VCaP (cell line): ENCODE data around the gene NEK7.

Experiments used
- H3K27ac ChIP-seq: fragments of 450-650 bp; 2 replicates; pipeline ENCODE4 v1.5.1; 2017
- TF ChIP-seq, protein P1 (sequence below): fragments of 450-650 bp; conservative IDR thresholded peaks from 2 replicates; pipeline ENCODE4 v1.5.1; 2017; ENCODE audit warnings: mild to moderate bottlenecking, moderate library complexity

NEK7 gene

DNA sequence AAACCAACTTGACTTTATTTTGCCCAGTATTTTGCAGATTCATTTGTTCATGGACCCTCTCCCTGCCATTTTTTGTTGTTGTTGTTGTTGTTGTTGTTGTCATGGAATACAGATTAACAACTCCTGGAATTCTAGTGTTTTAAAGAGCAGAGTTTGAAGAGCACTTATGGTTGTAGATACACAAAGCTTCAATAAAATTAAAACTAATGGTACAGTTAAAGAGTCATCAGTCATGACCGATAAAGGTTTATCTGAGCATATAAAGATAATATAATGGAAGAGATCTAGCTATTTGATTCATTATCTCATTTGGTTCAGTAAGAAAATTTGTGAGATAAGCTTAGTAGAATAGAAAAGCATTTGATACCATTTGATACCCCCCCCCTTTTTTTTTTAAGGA lies 21.8 kb downstream of the NEK7 start:
- TF ChIP-seq, protein P1, sequence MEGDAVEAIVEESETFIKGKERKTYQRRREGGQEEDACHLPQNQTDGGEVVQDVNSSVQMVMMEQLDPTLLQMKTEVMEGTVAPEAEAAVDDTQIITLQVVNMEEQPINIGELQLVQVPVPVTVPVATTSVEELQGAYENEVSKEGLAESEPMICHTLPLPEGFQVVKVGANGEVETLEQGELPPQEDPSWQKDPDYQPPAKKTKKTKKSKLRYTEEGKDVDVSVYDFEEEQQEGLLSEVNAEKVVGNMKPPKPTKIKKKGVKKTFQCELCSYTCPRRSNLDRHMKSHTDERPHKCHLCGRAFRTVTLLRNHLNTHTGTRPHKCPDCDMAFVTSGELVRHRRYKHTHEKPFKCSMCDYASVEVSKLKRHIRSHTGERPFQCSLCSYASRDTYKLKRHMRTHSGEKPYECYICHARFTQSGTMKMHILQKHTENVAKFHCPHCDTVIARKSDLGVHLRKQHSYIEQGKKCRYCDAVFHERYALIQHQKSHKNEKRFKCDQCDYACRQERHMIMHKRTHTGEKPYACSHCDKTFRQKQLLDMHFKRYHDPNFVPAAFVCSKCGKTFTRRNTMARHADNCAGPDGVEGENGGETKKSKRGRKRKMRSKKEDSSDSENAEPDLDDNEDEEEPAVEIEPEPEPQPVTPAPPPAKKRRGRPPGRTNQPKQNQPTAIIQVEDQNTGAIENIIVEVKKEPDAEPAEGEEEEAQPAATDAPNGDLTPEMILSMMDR = no peak
- no peak overlapping the region for H3K27ac ChIP-seq

DNA sequence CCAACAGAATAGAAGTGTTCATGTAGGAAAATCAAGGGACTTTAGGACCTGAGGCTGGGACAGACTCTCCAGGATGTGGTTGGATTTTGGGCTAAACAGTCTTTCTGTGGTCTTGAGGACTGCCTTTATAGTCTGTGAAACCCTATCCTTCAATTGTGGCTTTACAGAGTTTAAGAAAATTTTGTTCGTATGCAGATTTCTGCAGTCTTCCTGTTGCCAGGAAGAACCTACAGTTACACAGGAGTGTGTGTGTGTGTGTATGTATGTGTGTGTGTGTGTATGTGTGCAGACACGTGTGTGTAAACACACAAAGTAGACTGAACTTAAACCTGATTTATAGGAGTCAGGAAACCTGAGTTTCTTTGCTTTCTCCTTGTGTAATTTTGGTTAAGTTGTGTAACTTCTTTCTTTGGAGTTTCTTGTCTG lies 22.8 kb downstream of the NEK7 start:
- TF ChIP-seq, protein P1 = no peak
- no peak overlapping the region for H3K27ac ChIP-seq

DNA sequence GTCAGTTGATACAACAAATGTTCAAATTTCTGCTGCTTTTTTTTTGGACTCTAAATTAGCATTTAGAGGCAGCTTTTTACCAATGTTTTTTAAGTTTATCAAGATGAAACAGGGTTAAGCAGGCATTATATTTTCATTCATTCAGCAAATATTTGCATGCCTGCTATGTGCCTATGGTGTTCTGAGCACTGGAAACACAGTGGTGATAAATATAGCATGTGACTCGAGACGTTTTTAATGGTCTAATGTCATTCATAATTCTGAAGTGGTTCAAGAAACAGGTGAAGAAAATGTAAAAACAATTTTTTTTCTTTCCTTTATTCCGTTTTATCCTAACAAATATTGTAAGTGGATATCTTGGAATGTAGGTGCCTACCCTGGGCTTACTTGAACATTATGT lies 26.8 kb downstream of the NEK7 start:
- H3K27ac ChIP-seq = no peak overlapping the region
- TF ChIP-seq, protein P1 = no peak

DNA sequence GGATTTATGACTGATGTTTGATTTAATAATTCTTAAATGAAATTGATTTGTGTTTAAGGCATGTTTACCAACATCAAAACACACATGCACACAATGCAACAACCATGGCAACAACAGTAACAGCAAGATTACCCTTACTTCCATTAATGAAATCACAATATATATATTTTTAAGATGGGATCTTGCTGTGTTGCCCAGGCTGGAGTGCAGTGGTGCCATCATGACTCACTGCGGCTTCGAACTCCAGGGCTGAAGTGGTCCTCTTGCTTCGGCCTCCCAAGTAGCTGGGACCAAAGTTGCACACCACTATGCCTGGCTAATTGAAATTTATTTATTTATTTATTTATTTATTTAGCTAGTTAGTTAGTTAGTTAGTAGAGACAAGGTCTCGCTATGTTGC lies 27.7 kb downstream of the NEK7 start:
- H3K27ac ChIP-seq = no peak overlapping the region
- TF ChIP-seq, protein P1 = no peak

DNA sequence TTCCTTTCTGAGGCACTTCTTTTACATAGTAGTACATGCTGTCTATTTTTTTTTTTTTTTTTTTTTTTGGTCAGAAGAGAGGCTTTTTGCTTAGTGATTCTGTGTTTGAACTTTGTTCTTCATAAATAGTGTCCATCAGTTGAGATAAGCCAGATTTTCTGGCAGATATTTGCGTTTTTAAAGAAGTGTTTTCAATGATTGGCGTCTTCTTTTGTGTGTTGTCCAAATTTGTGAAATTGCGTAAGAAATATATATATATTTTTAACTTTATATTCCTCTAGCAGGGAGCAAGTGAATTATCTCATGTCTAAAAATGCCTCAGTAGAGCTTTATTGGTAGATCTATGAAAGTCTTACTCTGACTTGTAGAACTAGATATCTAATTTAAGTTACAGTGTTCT lies 28.3 kb downstream of the NEK7 start:
- TF ChIP-seq, protein P1 = no peak
- H3K27ac ChIP-seq = no peak overlapping the region

DNA sequence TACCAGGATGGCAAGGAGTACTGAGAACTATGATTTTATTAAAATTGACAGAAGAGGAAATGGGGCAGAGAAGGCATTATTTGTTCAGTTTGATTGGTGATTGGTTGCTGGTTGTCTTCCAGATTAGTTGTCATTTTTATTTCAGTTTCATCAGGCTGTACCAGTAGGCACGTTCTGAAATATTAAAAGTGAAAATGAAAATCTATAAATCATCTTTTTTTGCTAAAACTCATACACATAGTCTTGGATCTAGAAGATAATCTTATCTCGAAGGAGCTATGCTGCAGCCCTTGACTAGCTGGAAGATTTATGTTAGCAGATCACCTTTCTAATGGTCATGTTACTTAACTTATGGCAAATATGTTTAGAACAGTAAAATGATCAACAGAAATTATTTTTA lies 29.0 kb downstream of the NEK7 start:
- TF ChIP-seq, protein P1 = no peak
- H3K27ac ChIP-seq = no peak overlapping the region

DNA sequence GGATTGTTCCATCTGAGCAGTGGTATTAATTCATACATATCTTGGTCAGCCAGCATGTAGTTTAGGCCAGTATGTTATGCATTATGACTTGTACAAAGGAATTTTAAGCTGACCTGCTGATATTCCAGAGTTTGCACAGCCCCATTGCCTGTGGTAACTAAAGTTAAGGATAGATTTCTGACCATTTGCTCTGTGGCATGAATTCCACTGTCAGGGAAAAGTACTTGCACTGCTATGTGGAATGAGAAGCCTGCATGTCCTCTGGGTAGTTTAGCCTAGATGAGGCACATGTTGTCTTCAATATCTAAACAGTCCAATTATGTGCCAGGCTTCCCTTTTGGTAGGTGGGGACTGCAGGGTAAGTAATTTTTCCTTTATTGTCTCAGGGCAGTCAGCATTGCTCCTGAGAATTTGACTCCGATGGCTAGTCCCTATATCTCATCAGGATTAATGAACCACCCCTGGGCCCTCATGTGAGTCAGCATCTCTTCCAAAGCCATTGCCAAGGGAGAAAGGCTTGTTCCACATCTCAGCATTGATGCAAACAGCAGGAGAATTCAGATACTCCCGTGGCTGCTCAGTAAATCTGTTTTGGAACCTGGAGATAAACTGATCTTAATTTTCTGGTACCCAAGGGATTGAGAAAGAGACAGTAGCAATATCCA lies 30.2 kb downstream of the NEK7 start:
- no peak overlapping the region for H3K27ac ChIP-seq
- TF ChIP-seq, protein P1 = no peak
